DMS 273 treated with DMSO at 0.1 percent for 48 hours (cell line): ENCODE measurements around the gene TRMT6.

Source experiments
- DNase-seq: peaks from one replicate; lab custom pipeline; 2025; lab: John Stamatoyannopoulos, UW

Gene TRMT6

DNA sequence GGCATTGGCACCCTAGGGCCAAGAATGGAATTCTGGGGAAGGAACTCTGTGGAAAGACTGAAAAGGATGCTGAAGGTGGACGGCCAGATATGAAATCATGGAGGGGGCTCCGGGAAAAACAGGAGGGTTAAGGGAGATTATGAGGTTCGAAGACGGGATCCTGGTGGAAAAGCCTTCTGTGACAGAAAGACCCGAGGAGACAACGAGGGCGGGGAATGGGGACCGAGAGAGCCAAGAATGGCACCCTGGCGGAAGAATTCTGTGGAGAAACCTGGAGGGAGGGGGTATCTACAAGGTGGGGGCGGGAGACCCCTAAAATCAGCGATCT lies 426 bp downstream of the TRMT6 start:
- no peak for DNase-seq

DNA sequence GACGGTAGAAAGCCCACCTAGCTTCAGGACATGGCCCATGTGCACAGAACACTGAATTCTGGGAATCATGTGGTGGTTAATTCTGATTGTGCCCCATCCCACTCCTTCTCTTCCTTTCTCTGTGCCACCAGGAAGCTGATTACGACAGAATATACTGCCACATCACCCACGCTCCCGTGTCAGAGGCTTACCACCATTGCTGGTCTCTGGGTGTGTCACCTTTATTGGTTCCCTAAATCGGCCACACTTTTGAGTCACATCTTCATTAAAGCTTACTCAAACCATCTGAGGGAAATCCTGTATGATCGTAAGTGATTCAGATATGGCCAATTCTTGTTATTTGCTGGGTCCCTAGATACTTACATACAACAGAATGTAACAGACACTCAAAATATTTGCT lies 3.1 kb downstream of the TRMT6 start:
- DNase-seq = no peak

DNA sequence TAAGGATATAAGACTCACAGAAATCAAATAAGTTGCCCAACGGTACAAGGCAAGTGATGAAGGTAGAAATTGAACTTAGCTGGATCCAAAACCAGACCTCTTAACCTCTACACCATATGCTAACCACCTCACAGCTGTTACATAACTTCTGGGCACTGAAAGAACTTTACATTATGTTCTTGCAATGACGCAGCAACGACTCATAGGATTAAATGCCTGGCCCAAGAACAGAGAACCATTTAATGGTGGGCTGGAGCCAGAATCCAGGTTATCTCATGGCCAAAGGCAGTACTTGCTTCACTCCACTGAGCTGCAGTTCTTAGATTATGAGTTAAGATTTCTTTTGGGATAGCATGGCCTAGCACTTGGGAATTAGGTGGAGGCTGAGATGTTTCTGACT lies 4.4 kb downstream of the TRMT6 start:
- no peak for DNase-seq

DNA sequence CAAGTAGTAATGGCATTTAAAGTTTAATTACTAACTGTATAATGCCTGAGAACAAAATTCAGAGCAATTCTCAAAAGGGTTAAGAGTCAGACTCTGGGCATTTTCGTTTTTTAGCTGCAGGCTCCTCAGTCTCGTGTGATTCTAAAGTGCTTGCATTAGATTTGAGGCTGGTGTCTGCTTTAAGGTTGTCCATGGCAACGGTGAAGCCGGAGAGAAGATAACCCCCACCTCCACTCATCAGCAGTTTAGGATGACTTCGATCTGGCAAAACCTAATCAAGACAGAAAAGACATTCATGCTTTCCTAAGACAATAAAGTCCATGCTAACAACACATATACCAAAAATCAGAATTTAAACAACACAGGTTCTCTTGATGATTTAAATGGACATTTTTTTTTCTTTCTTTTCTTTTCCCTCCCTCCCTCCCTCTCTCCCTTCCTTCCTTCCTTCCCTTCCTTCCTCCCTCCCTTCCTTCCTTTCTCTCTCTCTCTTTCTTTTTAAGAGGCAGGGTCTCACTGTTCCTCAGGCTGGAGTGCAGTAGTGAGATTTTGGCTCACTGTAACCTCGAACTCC lies 11.8 kb downstream of the TRMT6 start:
- DNase-seq = no peak

DNA sequence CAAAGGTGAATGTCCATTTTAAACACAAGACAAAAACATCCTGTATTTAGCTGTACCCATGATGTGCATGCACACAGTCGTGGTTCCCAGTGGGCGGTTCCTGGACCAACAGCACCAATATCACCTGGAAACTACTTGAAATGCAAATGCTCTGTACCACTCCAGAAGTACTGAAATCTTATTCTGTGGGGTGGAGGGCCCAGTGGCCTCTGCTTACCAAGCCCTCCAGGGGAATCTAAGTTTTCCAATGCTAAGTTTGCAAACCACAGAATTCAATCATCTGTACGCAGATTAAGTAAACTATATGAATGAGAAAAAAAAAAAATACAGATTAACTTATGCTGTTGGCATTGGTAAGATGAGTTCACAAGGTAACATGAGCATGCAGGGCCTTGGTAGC lies 14.1 kb downstream of the TRMT6 start:
- no peak for DNase-seq

DNA sequence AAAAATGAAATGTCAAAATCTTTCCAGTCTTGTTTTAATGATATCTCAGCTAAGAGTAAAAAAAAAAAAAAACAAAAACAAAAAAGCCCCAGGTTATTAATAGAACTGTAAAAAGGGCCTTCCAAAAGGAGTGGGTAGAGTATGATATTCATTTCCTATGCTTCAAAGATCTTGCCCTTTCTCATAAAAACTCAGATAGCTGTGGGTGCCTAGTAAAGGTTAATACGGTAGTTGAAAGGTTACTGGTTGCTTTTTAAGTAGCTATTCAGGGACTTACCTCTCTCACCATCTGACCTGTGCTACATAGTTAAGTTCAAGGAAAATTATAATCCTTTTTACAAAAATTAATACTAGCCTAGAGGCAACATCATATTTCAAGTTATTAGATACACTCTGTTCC lies 14.9 kb downstream of the TRMT6 start:
- DNase-seq = no peak

DNA sequence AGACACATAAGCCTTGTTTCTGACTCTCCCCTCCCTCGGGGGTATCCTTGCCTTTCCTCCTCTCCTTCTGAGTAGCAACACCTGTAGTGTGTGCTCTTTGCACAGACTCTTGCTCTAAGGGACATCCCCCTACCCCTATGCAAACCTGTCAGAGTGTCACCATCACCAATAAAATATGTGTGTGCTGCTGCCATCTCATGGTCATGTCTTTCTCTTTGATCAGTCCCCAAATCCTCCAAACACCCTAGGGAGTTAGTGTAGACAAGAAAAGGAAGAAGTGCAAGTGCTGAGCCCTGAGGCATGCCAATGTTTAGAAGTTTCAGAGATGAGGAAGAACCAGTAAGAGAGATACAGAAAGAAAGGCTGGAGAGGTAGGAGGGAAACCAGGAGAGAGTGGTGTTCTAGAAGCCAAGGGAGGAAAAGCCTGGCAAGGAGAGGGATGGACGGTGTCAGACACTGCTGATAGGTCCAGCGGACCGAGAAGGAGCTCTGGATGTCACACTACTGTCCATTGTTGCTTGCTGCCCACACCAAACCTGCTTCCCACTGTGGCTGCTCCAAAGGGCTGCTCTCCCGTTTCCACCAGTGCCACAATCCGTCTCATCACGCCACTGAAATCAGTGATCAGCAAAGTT lies 16.4 kb downstream of the TRMT6 start:
- DNase-seq = no peak

DNA sequence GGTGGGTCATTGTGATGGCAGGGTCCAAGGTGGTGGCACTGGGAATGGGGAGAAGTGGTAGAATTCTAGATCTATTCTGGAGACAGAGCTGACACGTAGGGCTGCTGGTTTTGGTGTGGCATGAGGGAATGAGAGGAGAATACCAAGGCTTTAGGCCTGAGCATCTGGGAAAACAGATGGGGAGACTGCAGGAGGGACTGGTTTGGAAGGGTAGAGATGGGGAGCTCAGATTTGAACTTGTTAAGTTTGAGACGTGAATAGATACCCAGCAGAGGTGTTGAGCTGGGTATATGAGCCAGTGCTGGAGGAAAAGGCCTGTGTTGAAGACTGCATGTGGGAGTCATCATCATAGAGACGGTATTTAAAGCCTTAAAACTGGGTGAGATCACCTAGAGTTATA lies 17.5 kb downstream of the TRMT6 start:
- no peak for DNase-seq

DNA sequence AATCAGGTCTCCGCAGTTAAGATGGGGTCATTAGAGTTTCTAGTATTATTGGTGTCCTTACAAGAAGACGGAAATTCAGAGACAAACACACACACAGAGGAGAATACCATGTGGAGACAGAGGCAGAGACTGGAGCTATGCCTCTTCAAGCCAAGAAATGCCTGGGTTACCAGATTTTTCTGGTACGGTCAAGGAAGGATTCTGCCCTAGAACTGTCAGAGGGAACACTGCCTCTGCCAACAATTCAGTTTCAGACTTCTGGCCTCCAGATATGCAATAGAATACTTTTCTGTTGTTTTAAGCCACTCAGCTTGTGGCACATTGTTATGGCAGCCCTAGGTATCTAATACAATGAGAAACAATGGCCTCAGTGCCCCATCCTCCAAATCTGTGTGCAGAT lies 18.9 kb downstream of the TRMT6 start:
- no peak for DNase-seq

DNA sequence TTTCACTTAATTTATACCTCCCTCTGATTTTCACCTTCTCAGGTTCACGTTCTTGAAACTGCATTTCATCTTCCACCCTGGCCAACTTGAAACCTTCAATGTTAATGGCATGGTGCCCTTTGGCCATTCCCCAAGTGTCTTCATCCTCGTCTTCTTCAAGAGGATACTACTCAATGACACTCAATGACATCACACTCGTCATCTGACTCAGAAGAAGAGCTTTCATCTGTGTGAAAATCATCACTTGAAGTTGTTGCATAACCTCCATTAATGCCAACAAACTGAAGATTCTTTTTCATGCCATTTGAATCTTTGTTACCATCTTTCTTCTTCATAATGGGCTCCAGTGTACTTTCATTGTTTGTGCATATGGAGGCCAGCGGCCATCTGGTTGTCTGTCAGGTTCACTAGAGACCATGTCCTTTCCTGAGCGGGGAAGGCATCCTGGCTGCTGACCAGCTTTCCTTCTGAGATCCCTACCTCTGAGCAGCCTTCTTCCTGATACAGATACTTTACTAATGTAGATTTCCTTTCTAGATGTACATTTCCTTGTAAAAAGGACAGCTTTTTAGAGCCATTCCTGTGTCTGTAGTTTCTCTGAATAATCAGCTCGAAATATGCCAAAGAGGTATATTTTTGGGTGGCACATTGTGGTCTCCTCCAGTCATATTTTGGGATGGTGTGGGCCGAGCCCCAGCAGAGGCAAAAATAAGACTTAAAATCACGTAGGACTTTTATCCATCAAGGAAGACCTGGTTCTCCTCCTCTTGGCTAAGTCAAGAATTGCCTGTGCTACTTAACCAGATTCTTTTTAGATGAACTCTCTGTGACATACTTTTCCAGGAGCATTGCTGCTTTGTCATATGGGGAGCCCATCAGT lies 21.3 kb downstream of the TRMT6 start:
- no peak for DNase-seq

DNA sequence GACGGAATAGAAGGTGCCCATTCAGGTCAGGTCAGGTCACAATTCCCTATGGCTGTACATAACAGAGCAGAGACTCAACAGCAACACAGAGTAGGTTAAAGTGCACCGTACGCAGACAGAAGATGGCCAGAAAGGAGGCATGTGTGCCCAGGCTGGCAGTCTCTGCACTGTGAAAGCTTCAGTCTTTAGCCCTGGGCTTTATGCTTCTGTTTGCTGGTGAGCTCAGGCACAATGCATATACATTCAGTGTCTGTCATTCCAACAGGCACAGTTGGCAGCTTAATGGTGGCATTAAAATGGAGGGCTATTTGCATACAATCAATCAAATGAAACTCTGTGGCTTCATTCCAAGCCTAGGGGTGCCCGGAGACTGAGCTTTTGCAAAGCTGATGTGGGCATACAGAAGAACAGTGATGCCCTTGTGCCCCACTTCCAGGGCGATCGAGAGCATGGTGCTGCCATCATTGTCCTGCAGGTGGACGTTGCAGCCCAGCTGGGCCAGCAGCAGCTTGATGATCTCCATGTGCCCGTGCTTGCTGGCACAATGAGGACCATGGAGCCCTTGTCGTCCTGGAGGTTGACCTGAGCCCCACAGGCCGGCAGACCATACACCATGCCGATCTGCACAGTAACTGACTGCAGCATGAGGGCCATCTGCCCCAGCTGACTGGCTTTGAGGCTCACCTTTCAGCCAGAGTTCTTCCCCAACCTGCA lies 22.4 kb downstream of the TRMT6 start:
- no peak for DNase-seq

DNA sequence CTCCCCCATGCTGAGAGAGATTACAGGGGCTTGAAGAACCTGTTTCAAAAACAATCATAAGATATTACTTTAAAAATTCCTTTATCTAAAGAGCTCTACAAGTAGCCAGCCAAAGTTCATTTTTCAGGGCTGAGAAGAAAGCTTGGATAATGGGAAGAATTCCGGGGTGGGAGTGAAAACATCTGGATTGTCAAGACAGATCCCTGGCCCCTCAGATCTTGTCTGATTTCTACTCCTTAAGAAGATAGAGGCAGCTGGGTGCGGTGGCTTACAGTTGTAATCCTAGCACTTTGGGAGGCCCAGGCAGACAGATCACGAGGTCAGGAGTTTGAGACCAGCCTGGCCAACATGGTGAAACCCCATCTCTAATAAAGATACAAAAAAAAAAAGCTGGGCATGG lies 24.8 kb downstream of the TRMT6 start:
- DNase-seq = no peak

DNA sequence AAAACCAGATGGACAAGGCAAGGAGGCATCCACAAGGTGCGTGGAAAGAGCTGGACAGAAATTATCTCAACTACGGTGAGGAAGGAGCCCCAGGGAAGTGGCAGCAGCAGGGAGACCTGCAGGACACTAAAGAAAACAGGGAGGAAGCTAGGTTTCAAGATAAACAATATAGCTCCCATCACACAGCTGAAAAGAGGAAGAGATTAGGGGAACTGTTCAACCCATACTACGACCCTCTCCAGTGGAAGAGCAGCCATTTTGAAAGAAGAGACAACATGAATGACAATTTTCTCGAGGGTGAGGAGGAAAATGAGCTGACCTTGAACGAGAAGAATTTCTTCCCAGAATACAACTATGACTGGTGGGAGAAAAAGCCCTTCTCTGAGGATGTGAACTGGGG lies 26.8 kb downstream of the TRMT6 start:
- no peak for DNase-seq

DNA sequence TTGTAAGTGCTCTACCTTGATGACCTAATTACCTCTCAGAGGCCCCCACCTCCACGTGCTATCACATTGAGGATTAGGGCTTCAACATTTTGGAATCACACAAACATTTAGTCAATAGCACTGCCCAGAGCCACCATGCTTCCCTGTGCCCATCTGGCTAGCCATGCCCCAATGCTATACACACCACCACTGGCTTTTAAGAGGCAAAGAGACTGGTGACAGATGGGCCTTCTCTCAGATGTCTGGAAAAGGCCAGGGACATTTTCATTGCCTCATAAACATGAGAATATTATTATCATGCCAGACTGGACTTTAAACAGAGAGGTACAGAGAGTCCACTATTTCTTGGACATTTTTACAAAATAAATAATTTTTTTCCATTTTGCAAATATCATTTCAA lies 29.8 kb downstream of the TRMT6 start:
- DNase-seq = peak; percentile 41

DNA sequence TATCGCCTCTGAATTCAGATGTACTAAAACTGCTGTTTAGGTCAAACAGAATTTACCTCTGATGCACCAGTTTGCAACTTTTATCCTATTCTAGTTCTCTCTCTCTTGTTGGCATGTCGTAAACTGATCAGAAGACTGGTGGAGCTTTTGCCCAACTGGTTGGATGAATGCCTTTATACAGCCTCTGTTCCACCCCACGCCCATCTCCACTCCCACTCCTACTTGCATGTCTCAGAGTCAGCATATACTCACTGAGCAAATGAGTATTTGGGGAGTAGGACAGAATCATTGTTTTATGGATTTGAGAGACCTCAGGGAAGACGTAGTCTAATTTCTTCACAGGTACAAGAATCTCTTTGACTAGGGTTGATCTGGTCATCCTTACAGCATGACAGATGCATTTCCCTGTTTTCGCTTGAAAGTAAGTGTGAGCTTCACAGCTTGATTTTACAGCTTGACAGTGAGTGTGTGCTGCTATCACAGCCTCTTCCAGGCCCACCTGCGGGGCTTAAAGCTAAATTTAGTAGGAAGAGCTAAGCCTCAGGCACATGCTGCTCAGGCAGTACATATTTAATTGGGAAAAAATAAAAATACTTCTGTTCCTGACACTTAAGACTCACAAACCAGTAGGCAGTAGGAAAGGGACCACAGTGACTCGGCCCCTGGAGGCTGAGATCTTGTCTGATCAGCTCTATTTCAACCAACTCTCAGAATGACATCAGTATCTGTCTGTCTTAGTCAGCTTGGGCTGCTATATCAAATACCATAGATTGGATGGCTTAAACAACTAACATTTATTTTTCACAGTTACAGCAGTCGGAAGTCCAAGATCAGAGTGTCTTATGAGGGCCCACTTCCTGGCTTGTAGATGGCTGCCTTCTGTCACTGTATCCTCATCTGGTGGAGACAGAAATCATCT lies 30.4 kb downstream of the TRMT6 start:
- DNase-seq = no peak

DNA sequence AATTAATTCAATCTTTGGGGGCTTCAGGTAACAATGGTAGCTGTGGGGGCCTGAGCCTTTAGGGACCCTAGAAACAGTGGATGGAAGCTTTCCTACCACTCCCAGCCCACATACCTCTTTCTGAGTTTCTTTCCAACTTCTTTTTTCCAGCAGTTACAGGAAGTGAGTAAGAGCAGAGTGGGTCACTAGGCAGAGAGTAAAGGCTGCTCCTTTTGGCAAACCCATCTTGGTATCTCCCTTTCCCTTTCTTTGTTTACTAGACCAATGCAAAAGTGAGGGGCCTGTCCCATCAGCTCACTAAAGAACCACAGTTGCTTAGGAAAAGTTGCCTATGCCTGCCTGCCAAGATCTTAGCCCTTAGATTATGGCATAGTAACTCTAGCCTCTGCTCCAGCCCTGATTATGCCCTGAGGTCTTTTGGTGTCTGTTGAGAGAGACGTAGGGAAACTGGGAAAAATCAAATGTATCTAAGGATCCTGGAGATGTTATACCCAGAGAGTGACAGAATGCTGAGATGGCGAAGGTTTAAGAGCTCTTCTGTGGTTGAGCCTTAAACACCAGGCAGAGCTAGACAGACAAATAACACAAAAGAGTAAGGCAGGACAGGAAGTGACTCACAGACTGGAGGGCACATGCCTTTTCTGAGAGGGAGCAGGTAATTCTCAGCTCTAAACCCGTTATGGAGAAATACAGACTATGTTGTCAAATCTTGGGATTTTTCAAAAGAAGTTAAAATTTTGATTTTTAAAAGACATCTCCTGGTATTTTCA lies 31.3 kb downstream of the TRMT6 start:
- no peak for DNase-seq

DNA sequence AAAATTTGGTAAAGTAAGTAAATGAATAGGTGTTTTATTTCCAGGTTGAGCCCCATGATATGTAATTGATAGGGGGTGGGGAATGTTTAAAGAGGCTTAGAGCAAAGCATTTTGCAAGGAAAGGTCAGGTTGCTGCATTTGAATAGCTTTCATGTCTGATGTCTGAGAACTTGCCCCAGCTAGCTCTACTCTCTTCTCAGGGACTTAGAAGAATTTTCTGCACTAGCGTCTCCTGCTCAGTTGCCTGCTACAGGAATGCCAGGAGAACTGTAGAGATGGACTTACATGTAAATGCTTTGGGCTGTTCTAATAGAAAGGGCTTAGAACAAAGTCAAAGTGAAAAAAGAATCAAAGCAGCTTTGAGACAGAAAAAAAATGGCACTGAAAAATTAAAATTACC lies 35.5 kb downstream of the TRMT6 start:
- no peak for DNase-seq

DNA sequence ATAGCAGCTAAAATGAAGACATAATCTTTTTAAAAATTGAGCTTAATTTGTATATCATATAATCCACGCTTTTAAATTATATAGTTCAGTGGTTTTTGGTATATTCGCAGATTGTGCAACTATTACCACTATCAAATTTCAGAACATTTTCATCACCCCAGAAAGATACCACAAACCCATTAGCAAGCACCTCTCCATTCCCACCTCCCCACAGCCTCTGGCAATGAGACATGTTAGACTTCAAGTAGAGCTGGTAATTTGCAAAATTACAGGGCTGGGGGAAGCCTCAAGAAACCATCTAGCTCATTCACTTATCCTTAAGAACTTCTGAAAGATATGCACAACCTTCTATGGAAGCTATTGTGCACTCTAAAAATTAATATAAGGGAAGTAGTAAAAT lies 37.2 kb downstream of the TRMT6 start:
- no peak for DNase-seq

DNA sequence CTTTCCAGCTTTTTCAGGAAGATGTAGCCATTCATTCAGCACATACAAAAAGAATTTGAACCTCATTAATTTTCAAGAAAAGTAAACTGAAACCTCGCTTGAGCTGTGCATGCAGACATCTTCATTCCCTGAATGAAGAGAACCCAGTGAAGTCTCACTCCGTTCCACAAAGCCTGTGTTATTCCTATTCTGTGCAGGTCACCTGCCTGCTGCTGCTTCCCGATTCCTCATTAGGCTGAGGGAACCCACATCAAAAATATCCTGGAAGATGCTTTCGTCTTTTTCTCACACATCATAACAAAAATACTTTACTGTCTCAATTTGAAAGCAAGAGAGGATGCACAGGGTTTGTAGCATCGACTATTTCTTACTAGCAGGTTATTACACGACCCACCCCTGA lies 40.1 kb downstream of the TRMT6 start:
- no peak for DNase-seq

DNA sequence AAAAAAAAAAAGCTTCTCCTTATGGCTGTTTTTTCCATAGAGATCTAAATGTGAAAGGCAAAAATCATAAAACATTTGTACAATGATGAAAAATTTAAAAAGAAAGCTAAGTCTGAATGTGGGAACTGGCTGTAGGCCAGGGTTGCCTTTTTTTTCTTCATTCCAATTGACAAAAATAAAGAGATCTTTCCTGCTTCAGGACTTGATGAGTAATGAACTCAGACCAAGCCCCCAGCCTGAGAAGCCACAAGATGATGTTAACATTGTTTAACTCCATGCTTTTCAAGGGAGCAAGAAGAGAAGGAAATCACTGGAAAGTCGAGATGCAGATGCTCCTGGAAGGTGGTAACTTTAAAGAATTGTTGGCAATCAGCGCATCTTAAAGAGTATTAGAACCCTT lies 41.4 kb downstream of the TRMT6 start:
- no peak for DNase-seq

DNA sequence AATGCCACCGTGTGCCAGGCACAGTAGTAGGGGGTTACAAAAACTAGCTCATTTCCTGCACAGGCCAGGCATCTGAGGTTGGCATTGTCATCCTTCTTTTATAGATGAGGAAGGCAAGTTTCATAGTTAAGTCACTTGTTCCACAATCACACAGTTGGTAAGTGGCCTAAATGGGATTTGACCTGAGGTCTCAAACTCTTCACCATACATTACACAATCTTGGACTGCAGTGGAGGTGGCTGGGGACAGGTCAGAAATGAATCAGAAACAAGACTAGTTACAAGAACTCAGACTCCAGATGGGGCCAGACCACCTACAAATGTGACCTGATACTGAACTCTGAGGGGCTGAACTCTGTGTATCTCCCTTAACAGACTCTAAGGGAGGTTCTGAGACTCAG lies 49.4 kb downstream of the TRMT6 start:
- DNase-seq = no peak
